Thyroid gland (tissue), 4 donors: ENCODE data around the gene CDPF1.

Experiments
- CTCF ChIP-seq, 6 experiments: fragments of 200-600 bp in 3 of 6; fragments of 450-650 bp in 3 of 6; sonication (generic) in 3 of 6; IDR thresholded peaks; one replicate each; pipeline ENCODE4 v1.5.1; 2016 to 2019; ENCODE audit warnings: antibody characterized with exemption in 6 of 6, mild to moderate bottlenecking in 2 of 6, inconsistent platforms in 1 of 6, moderate library complexity in 1 of 6
- POLR2A ChIP-seq, 2 donors: fragments of 450-650 bp; IDR thresholded peaks; one replicate each; pipeline ENCODE4 v1.6.1; 2017; ENCODE audit warnings: antibody characterized with exemption in 2 of 2, mild to moderate bottlenecking in 2 of 2, moderate library complexity in 1 of 2

GRCh38 chr22:46256358-46256958 is 6.4 kb upstream of the CDPF1 start:
- TF ChIP-seq CTCF (IDR thresholded peaks at IDR 0.05), result no peak
- TF ChIP-seq POLR2A (IDR thresholded peaks at IDR 0.05), result no peak
